Smooth muscle cell of the brain vasculature (primary cell): ENCODE measurements around the gene ERMARD.

Experiments used
- DNase-seq: peaks from one replicate; pipeline ENCODE4 v3.0.0-alpha.2; 2012; ENCODE audit warnings: low read depth, low spot score

Gene ERMARD

DNA sequence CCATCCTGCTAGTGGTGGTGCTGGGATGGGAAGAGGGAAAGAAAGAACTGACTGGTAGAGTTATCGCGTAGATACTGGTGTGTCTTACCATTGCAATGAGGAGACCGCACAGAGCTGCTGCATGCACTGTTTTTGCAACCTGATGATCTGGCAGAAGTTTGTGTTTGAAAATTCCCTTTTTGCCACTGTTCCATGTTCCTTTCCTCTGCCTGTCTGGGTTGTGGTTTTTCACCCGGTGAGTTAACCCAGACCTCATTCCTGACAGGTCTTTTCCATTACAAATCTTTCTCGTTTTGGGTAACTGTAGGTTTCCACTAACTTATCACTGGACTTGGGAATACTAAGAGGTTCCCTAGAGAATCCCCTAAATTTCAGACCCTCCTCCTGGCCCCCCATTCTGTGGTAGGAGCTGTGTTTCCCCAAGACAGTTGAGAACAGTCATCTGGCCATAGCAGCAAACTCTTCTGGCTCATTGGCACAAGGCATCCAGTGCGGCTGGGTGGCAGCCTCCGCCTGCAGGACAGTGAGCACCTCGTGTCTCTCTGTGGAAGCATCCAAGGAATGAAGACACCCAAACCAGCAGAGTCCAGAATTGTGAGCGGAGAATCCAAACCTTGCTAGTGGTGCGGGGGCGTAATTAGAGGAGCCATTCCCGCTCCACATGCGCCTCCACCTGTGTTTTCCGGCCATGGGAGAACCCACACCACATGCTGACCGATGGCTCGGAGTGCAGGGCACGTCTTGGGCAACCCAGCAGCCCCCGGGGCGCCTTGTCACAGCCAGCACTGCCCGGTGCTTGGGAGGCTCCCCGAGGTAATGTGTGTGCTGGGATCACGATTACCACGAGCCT lies 32.8 kb downstream of the ERMARD start:
- DNase-seq, result no peak

- no peak for DNase-seq
These were observed 33.5 kb downstream of the ERMARD start for GRCh38 chr6:169784821-169785340.

DNA sequence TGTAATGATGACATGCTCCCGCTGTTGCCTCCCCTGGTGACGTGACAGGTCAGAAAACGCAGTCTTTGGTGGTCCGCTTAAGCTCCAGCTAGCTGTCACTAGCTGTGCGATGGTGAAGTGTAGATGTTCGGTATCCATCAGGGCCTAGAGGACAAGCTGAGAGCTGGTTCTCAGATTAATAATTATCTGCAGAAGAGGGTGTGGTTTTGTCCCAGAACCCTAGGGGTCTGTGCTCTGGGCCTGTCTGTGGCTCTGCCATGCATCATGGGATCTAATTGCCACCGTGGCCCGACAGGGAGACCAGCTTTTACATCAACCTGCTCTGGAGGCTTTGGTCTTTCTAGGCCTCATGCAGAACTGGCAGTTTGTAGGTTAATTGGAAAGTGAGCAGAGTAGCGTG lies 34.1 kb downstream of the ERMARD start:
- DNase-seq, result no peak

DNA sequence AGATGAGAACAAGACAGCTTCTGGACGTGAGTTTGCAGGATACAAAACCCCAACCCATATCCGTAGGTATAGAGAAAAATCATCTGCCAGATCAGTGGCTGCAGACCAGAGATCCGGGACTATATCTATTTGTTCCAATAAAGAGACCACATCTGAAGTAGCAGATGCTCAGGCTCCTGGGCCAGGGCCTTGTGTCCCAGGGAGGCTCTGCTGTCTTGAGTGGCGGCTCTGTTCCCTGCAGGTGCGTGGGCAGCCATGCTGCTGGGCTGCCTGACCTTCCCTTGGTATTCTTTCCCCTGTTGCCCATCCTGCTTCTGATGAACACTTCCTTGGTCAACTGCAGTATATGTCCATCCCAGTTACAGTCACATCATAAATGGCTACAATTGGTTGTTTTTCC lies 34.9 kb downstream of the ERMARD start:
- no peak for DNase-seq

DNA sequence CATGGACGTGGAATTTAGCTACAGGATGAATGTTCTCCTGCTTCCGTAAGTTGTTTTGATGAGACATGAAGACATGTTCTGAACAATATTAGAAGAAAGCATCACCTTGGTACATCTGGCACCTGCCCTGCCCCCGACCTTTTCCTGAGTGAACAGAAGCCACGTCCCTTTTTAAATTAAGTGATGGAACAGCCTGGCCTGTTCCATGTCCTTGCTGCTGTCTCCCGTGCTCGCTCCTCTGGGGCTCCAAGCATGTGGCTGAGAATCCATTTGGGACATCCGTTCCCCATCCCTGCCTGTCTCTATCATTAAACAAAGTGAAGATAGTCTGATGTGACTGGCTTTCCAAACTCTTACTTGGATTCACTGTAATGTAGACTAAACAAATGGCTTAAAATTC lies 36.4 kb downstream of the ERMARD start:
- DNase-seq, result no peak

DNA sequence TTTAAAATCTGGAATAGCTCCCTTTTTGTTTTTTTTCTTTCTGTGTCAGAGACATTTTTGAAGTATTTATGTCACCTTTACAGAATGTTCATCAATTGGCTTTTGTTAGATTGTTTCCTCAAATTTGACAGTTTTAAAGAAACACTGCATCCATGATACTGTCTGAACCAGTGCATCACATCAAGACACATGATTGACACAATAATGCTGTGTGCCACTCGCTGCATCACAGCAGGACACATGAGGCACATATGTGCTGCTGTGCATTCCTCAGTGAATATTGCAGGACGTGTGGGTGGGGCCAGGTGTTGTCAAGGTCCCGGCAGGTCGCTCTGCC lies 37.4 kb downstream of the ERMARD start:
- DNase-seq, result no peak

DNA sequence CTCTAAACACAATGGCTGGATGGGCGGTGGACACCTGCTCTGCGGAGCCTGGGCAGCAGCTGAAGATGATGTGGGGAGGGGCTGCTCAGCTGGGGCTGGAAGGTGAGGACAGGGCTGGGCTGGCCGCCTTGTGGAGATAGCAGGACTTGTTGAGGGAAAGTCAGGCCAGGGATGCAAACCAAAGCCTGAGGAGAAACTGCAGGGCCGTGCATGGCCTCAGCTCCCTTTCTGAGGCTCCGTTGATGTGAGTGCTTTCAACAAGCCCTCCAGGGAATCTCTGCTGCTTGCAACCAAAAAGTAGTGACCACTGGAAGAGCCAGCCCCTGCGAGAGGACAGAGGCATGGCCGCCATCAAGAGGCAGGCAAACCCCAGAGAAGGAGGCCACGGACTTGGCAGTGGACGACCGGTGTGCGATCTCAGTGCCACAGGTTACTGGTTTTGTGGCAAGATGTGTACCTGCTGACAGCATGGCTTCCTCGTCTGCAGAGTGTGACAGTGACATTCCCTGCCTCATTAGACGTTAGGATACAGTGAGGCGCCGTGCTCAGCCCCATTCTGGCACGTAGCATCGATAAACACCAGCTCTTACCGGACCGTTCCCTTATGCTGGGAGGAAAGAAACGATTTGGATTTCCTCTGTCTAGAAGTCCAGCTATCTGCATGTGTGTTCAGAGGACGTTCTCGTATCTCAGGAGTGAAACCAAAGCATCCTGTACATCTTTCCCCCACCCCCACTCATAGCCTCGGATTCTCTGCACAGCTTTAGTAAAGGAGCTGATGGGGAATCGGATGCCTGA lies 37.9 kb downstream of the ERMARD start:
- DNase-seq, result no peak

DNA sequence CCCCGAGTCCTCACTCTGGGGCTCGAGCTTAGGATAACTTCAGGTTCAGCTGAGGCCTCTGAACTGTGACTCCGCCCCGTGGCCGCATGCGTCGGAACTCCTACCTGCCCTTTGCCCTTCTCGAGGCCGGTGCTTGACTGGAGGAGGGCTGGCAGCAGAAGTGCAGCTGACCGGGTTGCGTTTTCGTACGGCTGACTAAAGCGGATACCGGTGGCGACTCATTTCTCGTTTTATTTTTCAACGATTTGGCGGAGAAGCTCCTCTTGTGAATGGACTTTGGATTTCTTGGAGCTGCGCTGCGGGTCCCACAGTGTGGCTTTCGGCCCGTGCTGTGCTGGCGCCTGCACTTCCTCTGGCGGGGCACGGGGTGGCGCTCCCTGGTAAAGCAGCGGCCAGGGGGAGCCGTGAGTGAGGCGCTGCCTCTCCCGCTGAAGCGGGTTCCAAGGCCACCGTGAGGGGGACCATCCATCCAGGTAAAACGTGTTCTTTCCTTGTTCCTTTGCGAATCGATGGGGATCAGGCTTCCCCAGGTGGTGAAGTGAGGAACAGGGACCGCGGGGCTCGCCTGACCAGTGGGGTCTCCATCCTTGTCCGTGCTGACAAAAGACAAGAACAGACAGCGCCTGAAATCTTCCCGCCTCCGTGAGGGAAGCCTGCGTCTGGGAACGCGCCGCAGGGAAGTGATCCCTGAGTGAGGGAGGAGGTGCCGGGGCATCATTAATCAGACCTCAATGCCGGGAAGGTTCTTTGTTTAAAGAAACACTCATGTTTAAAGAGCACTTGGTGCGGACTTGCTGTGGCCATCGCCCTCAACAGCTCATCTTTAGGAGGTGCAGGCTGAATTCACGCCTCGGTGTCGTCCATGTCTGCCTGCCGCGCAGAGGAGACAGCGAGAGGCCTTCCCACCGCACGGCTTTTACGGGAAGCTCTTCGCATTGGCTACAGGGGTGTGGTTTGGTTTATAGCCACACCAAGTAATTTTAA lies 38.8 kb downstream of the ERMARD start:
- peak; percentile 39 for DNase-seq

GRCh38 chr6:169791721-169792131 lies 40.3 kb downstream of the ERMARD start:
- DNase-seq, result no peak

GRCh38 chr6:169792306-169793015 lies 41.0 kb downstream of the ERMARD start:
- DNase-seq, result no peak

GRCh38 chr6:169793408-169793807 lies 42.0 kb downstream of the ERMARD start:
- no peak for DNase-seq

DNA sequence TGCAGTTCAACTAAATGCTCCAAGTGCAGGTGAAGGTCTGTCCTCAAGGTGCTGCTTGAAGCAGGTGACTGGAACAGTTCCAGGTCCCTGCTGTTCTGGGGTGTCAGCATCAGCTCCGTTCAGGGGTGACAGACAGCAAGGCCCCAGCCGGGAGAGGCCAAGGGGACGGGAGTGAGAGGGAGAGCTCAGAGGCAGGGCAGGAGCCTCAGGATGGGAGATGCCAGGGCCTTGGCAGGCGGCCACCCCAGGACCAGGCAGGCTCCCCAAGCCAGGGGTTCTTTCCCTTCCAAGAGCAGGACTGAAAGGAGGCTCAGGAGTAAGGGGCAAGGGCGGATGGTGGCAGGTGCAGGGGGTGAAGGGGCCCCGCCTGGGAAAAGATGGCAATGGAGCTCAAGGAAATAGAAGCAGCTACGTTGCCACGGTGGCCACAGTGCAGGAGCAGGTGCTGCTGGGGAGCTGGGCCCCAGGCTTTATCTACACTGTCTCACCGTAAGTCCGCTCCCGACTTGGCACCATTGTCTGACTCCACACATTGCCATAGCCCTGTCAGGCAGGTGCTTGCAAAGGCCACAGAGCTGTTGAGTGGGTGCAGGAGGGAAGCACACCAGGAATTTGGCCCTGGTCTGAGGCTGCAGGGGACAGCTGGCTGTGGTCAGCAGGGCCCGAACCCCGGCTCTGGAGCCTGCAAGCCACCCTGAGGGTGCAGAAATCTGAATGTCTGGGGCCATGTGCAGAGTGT lies 43.1 kb downstream of the ERMARD start:
- DNase-seq, result no peak

GRCh38 chr6:169795196-169795595 lies 43.8 kb downstream of the ERMARD start:
- DNase-seq, result no peak

GRCh38 chr6:169798764-169799473 lies 47.5 kb downstream of the ERMARD start:
- no peak for DNase-seq

DNA sequence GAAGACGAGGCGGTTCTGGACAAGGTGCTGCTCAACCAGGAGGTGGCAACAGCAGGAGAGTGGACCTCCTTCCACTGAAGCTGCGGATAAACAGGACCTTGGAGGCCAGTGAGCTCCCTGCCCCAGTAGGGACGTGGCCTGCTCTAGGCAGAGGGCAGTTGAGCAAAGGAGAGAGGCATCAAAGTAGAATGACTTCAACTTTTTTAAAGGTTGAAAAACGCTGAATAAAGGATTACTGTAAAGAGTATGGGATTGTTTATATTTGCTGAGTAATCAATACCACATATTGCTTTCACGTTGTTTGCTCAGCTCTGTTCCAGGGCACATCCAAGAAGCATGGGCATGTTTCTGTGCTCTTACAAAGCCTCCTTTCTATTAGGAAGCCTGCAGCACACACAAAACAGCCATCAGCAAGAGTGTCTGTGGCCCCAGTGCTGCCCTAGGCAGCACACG lies 48.1 kb downstream of the ERMARD start:
- no peak for DNase-seq

DNA sequence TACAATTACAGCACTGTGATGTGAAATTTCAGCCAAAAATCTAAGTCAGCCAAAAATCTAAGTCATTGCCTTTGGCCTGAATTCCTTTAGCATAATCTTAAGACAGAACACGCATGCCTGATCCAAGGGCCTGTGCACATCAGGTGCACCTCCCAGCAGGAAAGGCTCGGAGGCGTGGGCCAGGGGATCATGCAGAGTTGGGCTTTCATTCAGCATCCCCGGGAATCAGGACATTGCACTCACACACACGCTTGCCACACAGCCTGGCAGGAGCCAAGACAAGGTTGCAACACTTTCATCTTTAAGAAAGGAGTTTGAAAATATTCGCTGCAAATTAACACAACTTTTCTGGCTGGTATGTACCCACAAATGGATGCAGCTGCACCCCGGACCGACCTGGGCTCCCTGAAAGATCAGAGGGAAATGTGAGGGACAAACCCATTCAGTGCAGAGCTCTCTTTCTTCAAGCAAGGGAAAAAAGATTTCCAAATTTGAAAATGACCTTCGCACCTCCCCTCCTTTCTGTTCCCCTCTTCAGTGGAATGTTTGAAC lies 48.8 kb downstream of the ERMARD start:
- DNase-seq, result no peak

DNA sequence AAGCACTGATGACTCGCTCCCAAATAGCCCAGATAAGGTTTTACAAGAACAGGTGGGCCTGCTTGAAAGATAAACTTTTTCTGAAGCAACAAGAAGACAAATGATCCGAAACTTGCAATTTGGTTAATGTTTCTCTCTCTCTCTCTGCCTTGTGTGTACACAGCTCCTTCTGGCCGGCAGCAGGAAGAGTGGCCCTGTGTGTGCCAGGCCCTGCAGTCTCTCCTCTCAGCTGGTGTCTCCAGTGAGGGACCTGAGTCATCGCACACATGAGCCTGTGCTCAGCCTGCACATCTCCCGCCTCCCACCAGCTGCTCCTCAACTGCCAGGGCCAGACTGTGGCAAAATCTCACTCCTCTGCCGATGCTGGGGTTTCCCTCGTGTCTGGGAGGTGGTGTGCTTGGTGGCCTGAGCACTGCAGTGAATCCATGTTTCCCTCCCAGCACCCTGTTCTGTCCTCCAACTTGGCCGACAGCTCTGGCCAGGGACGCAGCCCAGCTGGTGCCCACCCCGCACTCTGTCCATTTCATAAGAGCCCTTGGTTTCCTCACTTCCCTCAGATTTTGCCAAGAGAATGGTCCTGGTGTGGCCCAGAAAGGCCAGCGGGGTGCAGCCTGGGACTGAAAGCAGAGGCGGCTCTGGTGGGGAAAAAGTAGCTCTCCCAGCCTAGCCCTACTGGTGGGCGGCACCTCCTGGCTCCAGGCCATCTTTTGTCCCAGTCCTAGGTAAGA lies 49.4 kb downstream of the ERMARD start:
- peak; percentile 31 for DNase-seq

GRCh38 chr6:169801396-169802160 lies 50.2 kb downstream of the ERMARD start:
- no peak for DNase-seq
